HG02973 (cell line): ENCODE results near the gene THBD.
"Not testable (repeated sequence)": the region's sequence is repeated elsewhere in the genome, so short reads cannot be mapped to it uniquely, and the experiment has no call there.

Source experiments
- ATAC-seq: cut with Tn5 transposase; IDR thresholded peaks from one replicate; pipeline ENCODE4 v1.9.1; 2021; ENCODE audit warnings: moderate library complexity; ENCODE audit not compliant: unreplicated experiment

THBD gene

GRCh38 chr20:23039136-23039875 is 10.2 kb downstream of the THBD start:
- no peak for ATAC-seq

- ATAC-seq, result no peak
Measured at GRCh38 chr20:23037017-23037481, 12.4 kb downstream of the THBD start.

GRCh38 chr20:23036371-23036770 is 13.1 kb downstream of the THBD start:
- ATAC-seq, result no peak

GRCh38 chr20:23035731-23036130 is 13.7 kb downstream of the THBD start:
- no peak for ATAC-seq

- no peak for ATAC-seq
Measured at GRCh38 chr20:23034721-23035671, 14.5 kb downstream of the THBD start, which contains the start of gene SSTR4. Gene SSTR4, plus strand, starts transcription at chr20:23035312. Its CDS starts 172 bp downstream, at chr20:23035484.

- ATAC-seq, result no peak
Measured at GRCh38 chr20:23033918-23034317, 15.6 kb downstream of the THBD start.

GRCh38 chr20:23032750-23033078 is 16.8 kb downstream of the THBD start:
- no peak for ATAC-seq

GRCh38 chr20:23032056-23032749 is 17.3 kb downstream of the THBD start:
- no peak for ATAC-seq

GRCh38 chr20:23031346-23031745 is 18.1 kb downstream of the THBD start:
- no peak for ATAC-seq

- no peak for ATAC-seq
Measured at GRCh38 chr20:23029324-23029723, 20.1 kb downstream of the THBD start.

- ATAC-seq, result no peak
Measured at GRCh38 chr20:23028392-23028791, 21.1 kb downstream of the THBD start.

- ATAC-seq, result no peak
Measured at GRCh38 chr20:23027721-23028120, 21.8 kb downstream of the THBD start.

GRCh38 chr20:23025503-23025902 is 24.0 kb downstream of the THBD start:
- ATAC-seq, result not testable (repeated sequence)

GRCh38 chr20:23024701-23025100 is 24.8 kb downstream of the THBD start:
- ATAC-seq, result no peak

- ATAC-seq, result no peak
Measured at GRCh38 chr20:23023621-23024177, 25.8 kb downstream of the THBD start.

- ATAC-seq, result no peak
Measured at GRCh38 chr20:23022849-23023248, 26.6 kb downstream of the THBD start.

- ATAC-seq, result no peak
Measured at GRCh38 chr20:23021951-23022350, 27.5 kb downstream of the THBD start.

- no peak for ATAC-seq
Measured at GRCh38 chr20:23021541-23021940, 27.9 kb downstream of the THBD start.

GRCh38 chr20:23020230-23021018 is 29.0 kb downstream of the THBD start:
- ATAC-seq, result no peak

- ATAC-seq, result no peak
Measured at GRCh38 chr20:23019403-23019802, 30.1 kb downstream of the THBD start.
